OCI-LY7 (cell line): ENCODE results near the gene JAK3. TPM values are rescaled to one million over a fixed set of nuclear protein-coding genes. Genes with fewer than 3 reads are reported as not detected.

Experiments used
- BruUV-seq: library from RNA; stranded (reverse); fragments of 400-500 nt; replicated peaks from 2 replicates; lab custom pipeline; 2021; lab: Mats Ljungman, UMichigan
- CTCF ChIA-PET: fragments of 300-600 bp; sonication (Branson Sonifier 250); formaldehyde crosslinking; loops from one replicate; lab custom pipeline; 2022; ENCODE audit warnings: antibody characterized with exemption; ENCODE audit not compliant: unreplicated experiment; lab: Charles Lee
- POLR2A ChIA-PET: fragments of 300-600 bp; sonication (Branson Sonifier 250); formaldehyde crosslinking; loops from one replicate; lab custom pipeline; 2022; ENCODE audit warnings: antibody characterized with exemption; lab: Charles Lee
- DNase-seq: peaks from one replicate; pipeline ENCODE4 v3.0.0-alpha.2; 2015; ENCODE audit warnings: low spot score
- H2AFZ ChIP-seq: fragments of 200-600 bp; sonication (generic), shearing (Covaris generic); 2 replicates; pipeline ENCODE4 v1.6.1; 2014; ENCODE audit warnings: mild to moderate bottlenecking, antibody characterized with exemption, low read length, moderate library complexity
- H3K27ac ChIP-seq: fragments of 200-600 bp; sonication (generic); 2 replicates; pipeline ENCODE4 v1.5.1; 2014; ENCODE audit warnings: mixed run types, low read depth, mild to moderate bottlenecking, moderate library complexity, low read length, inconsistent platforms; ENCODE audit not compliant: poor library complexity, severe bottlenecking
- H3K36me3 ChIP-seq: fragments of 200-600 bp; sonication (generic); 2 replicates; pipeline ENCODE4 v1.6.1; 2014; ENCODE audit warnings: mild to moderate bottlenecking, antibody characterized with exemption, low read length, moderate library complexity, mixed read lengths; ENCODE audit not compliant: insufficient read depth
- H3K4me1 ChIP-seq: fragments of 200-600 bp; sonication (generic); 2 replicates; pipeline ENCODE4 v1.5.1; 2014; ENCODE audit warnings: mild to moderate bottlenecking, low read length; ENCODE audit not compliant: insufficient read depth, poor library complexity, severe bottlenecking
- H3K4me2 ChIP-seq: fragments of 200-600 bp; sonication (generic); 2 replicates; pipeline ENCODE4 v1.6.1; 2014; ENCODE audit warnings: mild to moderate bottlenecking, low read length
- H3K4me3 ChIP-seq: fragments of 200-600 bp; sonication (generic); 2 replicates; pipeline ENCODE4 v1.5.1; 2014; ENCODE audit warnings: mild to moderate bottlenecking, low read depth, low read length; ENCODE audit not compliant: poor library complexity, severe bottlenecking
- H3K79me2 ChIP-seq: fragments of 200-600 bp; sonication (generic); 2 replicates; pipeline ENCODE4 v1.6.1; 2016; ENCODE audit warnings: low read depth, mild to moderate bottlenecking, low read length, moderate library complexity, mixed read lengths; ENCODE audit not compliant: insufficient read depth
- H3K9me2 ChIP-seq: fragments of 200-600 bp; sonication (generic); 2 replicates; pipeline ENCODE4 v1.6.1; 2016; ENCODE audit warnings: mild to moderate bottlenecking, low read length, mixed read lengths; ENCODE audit not compliant: insufficient read depth
- H3K9me3 ChIP-seq: fragments of 200-600 bp; sonication (generic); 2 replicates; pipeline ENCODE4 v1.6.1; 2014; ENCODE audit warnings: mild to moderate bottlenecking, mixed run types, low read length, mixed read lengths
- H4K20me1 ChIP-seq: fragments of 200-600 bp; sonication (generic); 2 replicates; pipeline ENCODE4 v1.6.1; 2014; ENCODE audit warnings: mild to moderate bottlenecking, antibody characterized with exemption, low read length, moderate library complexity, mixed read lengths; ENCODE audit not compliant: insufficient read depth
- CTCF ChIP-seq: fragments of 200-600 bp; sonication (generic); conservative IDR thresholded peaks from 2 replicates; pipeline ENCODE4 v1.5.1; 2014; ENCODE audit warnings: mild to moderate bottlenecking, antibody characterized with exemption, low read length, moderate library complexity, mixed read lengths
- EZH2phosphoT487 ChIP-seq: fragments of 200-600 bp; sonication (generic); IDR thresholded peaks from 2 replicates; pipeline ENCODE4 v1.6.1; 2018; ENCODE audit warnings: low read depth, borderline replicate concordance, mild to moderate bottlenecking, mixed run types, antibody characterized with exemption, low read length, moderate library complexity, mixed read lengths
- intact Hi-C: fragments of 100-400 bp; cut with micrococcal nuclease; formaldehyde crosslinking; loops from one replicate; pipeline ENCODE4 v1.10.0; 2022; ENCODE audit not compliant: unreplicated experiment
- total RNA-seq, 2 experiments: library from RNA; depleted of rRNA in 1 of 2; stranded (reverse); fragments of >200 nt in 1 of 2; shearing (Covaris generic) in 1 of 2; gene quantifications; 2 replicates each; pipeline ENCODE4 v1.2.3, GENCODE V29; 2014 to 2022

JAK3 gene
- total RNA-seq, 2 experiments from 2014 or later: 14.0 to 25.3 TPM

GRCh38 chr19:17794731-17795494 is 52.9 kb downstream of the JAK3 start, which contains the start of gene B3GNT3:
Gene B3GNT3 (plus strand): TSS chr19:17795138. CDS start chr19:17807808, 12,670 bp downstream.
- intact Hi-C loops: no loop called here
- H3K4me3 ChIP-seq: no peak within 1 kb of the TSS
- TF ChIP-seq CTCF (no peak), EZH2phosphoT487 (no peak)

GRCh38 chr19:17794412-17794730 is 53.4 kb downstream of the JAK3 start:
- DNase-seq: no peak
- 0 out of 2 replicates have a peak, but pooled peaks cover under 1% of the 10 kb centered on the region for H3K36me3 ChIP-seq
- no peaks in the 10 kb centered on the region for H3K9me3 ChIP-seq
- H3K9me2 ChIP-seq: no peaks in the 10 kb centered on the region
- H3K79me2 ChIP-seq: no peaks in the 10 kb centered on the region
- no peak overlapping the region for H3K4me2 ChIP-seq
- H4K20me1 ChIP-seq: no peaks in the 10 kb centered on the region
- intact Hi-C loops: no loop called here
- peaks cover 4% of the 10 kb centered on the region for H3K4me1 ChIP-seq
- no peak overlapping the region for H3K27ac ChIP-seq
- ChIA-PET CTCF (no interaction called here), POLR2A (no interaction called here)
- BruUV-seq: no TSS peak
- H3K4me3 ChIP-seq: no peak overlapping the region
- TF ChIP-seq EZH2phosphoT487: no peak
- no peak for TF ChIP-seq CTCF
- no peak overlapping the region for H2AFZ ChIP-seq

More at GRCh38 chr19:17794731-17795494, 52.9 kb downstream of the JAK3 start, which contains the start of gene B3GNT3:
- peaks cover 4% of the 10 kb centered on the region for H3K4me1 ChIP-seq
- H3K79me2 ChIP-seq: no peaks in the 10 kb centered on the region
- H3K4me2 ChIP-seq: no peak within 1 kb of the TSS
- no peaks in the 10 kb centered on the region for H3K36me3 ChIP-seq
- H2AFZ ChIP-seq: no peak within 1 kb of the TSS
- BruUV-seq: no TSS peak
- no peak within 1 kb of the TSS for H3K27ac ChIP-seq
- ChIA-PET POLR2A (no interaction called here), CTCF (no interaction called here)
- H3K9me2 ChIP-seq: no peaks in the 10 kb centered on the region
- H4K20me1 ChIP-seq: no peaks in the 10 kb centered on the region
- H3K9me3 ChIP-seq: no peaks in the 10 kb centered on the region
- no peak for DNase-seq
